ENCODE results near the gene RNH1.
"Not testable (repeated sequence)": the region's sequence is repeated elsewhere in the genome, so short reads cannot be mapped to it uniquely, and the experiment has no call there.

RNH1 gene

DNA sequence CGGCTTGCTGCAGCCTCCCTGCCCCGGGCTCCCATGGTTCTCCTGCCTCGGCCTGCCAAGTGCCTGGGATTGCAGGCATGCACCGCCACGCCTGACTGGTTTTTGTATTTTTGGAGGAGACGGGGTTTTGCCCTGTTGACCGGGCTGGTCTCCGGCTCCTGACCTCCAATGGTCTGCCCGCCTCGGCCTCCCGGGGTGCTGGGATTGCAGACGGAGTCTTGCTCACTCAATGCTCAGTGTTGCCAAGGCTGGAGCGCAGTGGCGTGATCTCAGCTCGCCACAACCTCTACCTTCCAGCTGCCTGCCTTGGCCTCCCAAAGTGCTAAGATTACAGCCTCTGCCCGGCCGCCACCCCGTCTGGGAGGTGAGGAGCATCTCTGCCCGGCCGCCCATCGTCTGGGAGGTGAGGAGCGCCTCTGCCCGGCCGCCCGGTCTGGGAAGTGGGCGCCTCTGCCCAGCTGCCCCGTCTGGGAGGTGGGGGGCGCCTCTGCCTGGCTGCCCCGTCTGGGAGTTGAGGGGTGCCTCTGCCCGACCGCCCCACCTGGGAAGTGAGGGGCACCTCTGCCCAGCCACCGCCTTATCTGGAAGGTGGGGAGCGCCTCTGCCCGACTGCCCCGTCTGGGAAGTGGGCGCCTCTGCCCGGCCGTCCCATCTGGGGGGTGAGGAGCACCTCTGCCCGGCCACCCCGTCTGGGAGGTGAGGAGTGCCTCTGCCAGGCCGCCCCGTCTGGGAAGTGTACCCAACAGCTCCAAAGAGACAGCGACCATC lies 10.1 kb upstream of the RNH1 start:
- DNase-seq, result not testable (repeated sequence)

DNA sequence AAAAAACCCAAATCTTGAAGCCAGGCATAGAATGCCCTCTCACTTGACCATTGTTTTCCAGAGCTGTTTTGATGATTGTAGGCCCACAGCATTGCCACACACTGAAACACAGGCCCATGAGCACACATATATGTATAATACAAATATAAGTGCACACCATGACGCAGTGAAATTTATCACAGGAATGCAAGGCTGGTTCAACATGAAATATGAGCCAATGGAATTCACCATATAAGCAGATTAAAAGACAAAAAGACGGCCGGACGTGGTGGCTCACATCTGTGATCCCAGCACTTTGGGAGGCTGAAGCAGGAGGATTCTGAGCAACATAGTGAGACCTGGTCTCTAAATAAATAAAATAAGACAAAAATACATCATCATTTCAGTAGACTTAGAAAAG lies 9.4 kb upstream of the RNH1 start:
- no peak for DNase-seq

DNA sequence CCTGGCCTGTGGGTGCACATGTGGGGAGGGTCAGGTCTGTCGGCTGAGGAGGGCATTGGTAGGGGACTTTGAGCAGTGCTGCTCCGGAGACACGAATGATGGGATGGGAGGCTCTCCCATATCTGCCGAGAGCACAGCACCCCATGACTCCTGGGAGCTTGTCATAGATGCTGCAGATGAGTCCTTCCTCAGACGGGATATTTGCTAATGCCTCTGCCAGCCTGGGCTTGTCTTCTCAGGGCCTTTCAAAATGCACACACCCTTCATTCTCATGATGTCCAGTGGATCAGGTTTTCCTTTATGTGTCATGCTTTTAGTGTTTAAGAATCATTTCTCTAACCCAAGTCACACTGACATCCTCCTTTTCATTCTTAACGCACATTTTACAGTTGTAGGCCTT lies 8.1 kb upstream of the RNH1 start:
- no peak for DNase-seq

DNA sequence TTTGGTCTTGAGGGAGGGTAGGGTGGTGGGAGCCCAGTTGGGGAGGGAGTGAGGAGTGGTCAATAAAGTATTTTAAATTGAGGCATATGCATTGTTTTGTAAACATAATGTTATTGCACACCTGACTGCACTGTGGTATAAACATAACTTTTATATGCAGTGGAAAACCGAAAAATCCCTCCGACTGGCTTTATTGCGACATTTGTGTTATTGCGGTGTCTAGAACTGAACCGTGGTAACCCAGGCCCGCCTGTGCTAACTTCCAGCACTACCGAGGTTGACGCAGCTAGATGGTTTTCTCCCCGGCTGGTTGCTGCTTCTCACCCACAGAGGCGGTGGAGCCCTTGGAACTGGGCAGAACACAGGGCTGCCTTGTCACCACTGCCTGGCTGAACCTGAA lies 7.6 kb upstream of the RNH1 start:
- DNase-seq, result no peak

DNA sequence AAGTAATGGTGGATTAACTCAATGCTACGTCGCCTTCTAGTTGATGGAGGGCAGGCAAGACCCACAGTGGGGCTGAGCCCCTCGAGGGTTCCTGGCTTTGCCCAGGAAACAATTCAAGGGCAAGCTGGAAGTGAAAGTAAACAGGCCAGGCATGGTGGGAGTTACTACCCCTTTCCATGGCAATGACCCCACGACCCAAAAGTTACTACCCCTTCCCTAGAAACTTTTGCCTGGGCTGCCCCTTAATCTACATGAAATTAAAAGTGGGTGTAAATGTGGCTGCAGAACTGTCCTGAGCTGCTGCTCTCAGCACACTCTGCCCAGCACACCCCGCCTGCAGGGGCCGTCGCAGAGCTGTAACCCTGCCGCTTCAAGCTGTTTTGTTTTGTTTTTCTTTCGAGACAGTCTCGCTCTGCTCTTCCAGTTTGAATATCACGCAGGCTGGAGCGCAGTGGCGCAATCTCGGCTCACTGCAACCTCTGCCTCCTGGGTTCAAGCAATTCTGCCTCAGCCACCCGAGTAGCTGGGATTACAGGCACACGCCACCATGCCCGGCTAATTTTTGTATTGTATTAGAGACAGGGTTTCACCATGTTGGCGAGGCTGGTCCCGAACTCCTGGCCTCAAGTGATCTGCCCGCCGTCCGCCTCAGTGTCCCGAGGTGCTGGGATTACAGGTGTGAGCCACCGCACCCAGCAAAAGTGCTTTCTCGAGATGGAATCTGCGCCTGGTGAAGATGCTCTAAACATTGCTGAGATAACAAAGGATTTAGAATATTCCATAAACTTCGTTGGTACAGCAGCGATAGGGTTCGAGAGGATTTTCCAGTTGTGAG lies 5.9 kb upstream of the RNH1 start:
- DNase-seq, result no peak

DNA sequence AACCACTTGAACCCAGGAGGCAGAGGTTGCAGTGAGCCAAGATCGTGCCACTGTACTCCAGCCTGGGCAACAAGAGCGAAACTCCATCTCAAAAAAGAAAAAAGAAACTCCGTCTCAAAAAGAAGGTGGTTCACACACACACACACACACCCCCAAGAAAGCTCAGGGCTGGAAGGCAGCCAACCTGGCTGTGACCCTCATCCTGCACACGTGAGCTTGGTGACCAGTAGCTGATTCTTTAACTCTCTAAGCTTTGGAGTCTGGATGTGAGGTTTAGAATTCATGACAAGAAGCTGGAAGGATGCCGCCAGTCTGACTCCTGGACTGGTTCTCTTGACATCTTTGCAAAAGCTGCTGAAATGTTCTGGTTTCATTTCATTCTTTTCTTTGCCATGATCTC lies 1.9 kb upstream of the RNH1 start:
- DNase-seq, result no peak

DNA sequence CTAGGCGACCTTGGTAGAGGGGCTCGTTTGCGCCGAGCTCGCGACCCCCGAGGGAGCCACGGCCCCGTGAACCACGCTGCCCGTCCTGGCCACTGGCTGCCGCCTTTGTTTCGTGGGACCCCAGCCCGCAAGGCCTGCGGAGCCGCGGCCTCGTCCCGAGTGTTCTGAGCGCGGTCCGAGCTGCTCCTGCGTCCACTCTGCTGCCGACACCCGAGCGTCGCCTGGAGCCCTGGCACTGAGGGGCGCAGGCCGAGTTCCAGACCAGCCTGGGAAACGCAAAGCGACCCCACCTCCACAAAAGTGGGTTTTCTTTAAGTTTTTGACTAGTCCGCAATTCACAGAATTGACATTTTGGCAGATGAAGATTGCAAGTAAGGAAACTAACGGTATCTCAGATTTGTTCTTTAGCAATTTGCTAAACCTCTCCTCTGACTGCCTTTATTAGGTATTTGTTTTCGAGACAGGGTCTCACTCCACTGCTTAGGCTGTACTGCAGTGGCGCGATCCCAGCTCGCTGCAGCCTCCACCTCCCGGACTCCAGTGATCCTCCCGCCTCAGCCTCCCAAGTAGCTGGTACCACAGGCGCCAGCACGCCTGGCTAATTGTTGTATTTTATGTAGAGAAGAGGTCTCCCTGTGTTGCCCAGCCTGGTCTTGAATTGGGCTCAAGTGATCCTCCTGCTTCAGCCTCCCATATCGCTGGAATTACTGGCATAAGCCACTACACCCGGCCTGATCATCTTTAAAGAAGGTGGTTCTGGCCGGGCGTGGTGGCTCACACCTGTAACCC lies 879 bp upstream of the RNH1 start:
- no peak for DNase-seq

DNA sequence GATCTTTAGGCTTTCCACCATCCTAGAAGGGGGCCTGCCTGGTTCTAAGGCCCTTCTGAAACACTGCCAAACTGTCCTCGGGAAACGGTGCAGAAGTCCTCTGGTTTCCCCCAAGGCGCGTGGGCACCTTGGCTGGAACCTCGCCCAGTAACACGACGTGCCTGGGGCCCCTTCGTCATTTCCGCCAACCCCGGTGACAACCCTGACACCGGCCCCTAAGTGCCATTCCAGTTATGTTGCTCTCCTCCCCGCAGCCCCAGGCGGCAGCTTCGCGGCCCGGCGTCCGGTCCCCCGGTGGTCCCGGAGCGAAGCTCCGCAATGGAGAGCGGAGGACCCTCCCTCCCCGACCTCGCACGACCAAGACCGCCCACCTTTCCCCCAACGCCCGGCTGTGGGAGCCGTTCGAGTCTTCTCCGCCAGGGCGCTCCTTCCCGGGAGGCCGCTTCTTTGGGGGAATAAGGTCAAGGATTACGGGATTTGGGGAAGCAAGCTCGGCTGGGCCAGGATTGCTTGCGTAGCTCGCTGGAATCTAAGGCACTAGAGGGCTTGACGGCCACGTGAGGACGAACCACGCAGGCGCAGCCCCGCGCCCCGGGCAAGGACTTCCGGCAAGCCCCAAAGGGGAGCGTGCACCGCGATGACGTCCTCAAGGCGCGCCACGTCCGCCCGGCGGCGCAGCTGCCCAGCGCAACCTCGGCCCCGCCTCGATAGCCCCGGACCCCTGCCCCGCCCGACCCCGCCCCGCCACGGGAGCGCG lies 626 bp downstream of the RNH1 start:
- DNase-seq, result peak; percentile 94

DNA sequence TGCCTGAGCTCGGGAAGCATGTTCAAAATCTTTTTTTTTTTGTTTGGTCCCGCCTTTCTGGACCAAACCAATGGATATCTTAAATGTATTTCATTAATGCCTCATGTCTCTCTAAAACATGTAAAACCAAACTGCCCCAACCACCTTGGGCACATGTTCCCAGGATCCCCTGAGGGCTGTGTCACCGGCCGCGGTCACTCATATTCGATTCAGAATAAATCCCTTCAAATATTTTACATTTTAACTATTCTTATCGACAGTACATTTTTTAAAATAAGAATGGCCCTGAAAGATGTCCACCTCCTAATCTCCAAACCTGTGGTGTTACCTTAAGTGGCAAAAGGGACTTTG lies 2.1 kb downstream of the RNH1 start:
- DNase-seq, result no peak

DNA sequence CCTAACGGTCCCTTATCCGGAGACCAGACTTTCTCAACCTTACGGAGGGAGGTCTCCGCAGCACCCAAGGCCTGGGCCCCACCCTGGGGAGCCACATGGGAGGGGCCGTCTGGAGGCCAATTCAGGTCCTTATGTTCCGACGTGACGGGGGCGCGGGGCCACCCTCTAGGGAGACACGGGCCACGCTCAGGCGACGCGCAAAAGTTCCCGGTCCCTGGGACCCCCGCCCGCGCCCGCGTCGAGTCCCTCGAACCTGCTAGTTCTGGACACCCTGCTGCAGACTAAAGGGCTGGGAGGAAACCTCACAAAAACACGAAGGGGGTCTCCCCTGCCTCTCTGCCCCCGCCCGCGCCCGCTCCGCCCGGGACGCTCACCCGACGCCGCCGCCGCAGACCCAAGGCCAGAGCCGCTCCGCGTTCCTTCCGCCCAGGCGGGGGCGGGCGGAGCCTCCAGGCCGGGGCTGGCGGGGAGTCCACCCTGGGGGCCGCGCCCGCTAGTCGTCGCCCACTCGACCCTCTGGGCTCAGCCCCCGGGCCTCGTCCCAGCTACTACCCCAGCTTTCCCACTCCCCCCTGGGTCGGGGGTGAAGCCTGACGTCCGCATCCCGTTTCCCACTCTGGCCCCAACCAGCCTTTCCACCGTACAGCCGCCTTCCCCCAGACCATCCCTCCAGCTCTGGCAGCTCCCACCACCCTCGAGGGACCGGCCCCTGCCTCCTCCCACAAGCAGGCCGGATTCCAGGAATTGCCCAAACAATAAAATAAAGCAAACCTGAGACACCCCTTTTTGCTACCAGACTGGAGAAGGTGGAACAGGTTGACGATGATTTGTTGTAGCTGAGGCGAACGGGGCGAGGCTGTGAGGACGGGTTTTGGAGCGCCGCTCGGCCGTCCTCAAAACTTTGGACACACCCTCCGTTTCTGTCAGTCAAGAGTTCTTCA lies 2.7 kb downstream of the RNH1 start:
- DNase-seq, result no peak

DNA sequence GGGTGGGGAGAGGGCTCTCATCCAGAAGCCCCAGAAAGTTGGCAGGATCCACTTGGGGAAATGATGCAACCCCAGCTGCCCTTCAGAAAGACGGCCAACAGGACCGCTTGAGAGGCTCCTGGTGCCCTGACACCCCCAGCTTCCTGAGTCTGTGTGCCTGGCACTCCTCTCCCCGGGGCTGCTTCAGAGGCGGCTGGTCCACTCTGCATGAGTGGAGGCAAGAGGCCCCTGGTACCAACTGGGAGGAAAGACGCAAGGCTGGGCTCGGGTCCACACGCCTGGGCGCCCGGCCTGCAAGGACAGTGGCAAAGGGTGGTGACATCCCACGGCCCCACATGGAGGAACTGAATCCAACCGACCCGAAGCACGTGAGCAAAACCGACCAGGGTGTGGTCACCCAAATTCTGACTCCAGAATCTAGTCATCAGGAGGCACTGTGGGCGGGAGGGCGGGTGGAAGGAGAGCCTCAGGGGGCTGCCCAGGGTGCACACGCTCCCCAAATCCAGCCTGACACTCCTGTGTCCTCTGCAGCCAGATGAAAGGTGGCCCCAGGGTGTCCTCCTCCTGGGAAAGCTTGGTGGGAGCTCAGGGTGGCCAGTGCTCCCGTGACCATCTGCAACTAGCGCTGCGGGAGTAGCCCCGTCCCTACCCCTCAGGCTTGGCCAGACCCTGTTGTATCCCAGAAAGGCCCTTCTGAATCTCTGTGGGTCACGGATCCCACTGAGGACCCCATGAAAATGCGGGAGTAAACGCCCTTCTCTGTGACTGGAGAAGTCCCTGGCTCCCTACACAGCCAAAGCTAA lies 3.7 kb downstream of the RNH1 start:
- no peak for DNase-seq

DNA sequence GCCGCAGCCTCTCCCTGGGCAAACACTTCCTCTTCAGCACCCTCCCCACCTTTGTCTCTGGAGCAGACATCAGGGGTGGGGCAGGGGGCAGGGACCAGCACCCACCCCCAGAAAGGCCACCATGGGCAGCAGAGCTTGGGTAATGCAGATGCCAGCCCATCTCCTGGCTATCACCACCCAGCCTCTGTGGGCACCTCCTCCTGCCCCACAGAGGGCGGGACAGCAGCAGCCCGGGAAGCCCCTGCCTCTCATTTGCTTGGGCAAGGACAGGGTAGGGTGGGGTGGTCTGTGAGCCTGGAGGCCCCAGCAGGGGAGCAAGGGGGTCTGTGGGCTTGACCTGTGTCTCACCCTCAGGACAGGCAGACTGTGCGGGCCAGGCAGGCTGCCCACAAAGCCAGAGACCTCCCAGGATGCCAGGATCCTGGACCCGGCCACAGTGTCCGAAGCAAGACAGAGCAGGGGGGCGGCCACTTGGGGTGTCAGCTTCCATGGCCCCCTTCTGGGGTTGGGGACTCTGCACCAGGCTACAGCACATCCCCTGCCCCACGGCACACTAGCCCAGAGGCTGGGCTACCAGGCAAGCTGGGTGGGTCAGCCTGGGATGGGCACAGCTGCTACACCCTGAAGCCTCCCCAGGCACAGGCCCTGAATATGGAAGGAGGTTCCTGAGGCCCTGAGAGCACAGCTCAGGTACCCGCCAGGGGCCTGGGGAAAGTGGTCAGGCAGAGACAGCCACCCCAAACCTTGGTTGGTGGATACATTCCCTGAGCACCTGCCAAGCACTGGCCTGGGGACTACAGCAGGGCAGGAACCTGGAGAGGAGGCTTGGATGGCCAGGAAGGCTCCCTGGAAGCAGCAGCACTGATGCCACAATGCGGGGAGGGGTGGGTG lies 4.5 kb downstream of the RNH1 start:
- DNase-seq, result no peak

DNA sequence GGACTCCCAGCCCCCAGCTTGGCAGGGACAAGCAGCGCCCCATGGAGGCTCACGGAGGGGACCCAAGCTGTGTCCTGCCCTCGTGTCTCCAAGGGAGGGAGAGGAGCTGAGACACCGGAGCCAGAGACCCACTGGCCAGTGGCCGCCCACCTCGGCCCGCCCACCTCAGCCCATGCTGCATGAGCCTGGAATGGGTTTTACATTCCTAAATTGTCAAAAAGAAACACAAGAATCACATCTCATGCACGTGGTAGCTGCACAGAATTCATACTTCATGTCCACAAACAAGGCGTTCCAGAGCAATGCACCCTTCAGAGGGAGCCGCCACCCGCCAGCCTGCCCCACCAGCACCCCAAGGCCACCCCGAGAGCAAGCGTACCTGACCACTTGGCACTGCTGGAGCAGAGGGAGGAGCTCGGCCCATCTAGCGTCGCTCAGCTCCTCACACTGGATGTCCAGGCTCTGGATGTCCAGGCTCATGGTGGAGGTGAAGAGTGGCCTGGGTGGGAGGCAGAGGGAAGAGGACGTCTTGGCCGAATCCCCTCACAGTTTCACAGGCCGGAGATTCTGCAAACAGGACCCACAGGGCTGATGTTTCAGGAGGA lies 5.3 kb downstream of the RNH1 start:
- no peak for DNase-seq

DNA sequence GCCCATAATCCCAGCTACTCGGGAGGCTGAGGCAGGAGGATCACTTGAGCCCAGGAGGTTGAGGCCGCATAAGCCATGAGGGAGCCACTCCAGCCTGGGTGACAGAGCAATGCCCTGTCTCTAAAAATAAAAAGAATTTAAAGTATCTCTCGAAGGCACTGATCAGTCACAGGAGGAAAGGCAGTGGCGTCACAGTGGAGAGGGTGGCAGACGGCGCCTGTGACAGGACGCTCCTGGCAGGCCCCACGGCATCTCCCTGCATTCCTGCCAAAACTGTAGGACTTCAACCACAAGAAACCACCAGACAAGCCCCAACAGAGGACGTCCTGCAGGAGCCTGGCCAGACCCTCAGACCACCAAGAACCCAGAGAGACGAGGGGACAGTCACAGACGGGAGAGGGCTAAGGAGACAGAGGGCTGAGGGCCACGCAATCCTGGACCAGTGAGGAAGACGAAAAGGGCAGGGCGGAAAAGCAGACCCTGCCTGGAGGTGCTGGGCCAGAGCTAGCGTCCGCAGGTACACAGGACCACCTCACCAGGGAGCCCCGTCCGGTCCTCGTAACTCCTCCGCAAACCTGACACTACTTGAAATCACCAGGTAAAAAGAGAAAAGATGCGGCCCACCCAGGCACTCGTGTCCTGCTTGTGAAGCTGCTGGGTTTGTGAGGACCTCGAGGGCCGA lies 5.9 kb downstream of the RNH1 start:
- no peak for DNase-seq

DNA sequence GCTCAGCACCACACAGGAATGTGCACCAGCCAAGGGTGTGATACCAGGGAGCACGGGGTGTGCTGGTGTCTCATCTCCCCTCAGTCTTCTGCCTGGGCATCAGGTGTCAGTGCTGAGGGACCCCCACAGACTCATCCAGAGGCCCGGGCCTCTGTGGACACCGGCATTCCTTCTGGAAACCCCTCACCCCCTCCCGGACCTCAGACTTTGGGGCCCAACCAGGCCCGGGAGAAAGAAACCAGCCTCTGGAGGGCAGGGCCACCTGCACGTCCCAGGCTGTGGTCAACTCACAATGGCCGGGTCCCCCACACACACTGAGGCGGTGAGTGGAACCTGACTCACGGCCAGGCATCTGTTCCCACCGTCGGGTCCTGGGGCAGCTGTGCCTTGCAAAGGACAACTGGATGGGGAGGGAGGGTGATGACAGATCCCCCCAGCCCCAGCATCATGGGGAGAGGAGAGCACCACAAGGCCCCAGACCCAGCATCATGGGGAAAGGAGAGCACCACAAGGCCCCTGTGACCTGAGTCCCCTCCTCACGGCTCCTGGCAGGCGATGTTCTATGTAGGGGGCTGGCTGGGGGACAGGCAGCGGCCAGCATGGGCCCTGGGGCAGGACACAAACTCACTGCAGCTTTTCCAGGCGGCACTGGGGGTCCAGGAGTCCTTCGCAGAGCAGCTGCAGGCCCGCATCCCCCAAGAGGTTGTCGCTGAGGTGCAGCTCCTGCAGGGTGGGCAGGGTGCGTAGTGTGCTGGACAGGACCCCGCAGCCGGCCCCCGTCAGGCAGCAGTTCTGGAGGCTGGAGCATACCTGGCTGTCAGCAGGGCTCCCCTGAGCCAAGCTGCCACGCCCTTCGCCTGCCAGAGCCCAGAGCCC lies 7.6 kb downstream of the RNH1 start:
- DNase-seq, result no peak

DNA sequence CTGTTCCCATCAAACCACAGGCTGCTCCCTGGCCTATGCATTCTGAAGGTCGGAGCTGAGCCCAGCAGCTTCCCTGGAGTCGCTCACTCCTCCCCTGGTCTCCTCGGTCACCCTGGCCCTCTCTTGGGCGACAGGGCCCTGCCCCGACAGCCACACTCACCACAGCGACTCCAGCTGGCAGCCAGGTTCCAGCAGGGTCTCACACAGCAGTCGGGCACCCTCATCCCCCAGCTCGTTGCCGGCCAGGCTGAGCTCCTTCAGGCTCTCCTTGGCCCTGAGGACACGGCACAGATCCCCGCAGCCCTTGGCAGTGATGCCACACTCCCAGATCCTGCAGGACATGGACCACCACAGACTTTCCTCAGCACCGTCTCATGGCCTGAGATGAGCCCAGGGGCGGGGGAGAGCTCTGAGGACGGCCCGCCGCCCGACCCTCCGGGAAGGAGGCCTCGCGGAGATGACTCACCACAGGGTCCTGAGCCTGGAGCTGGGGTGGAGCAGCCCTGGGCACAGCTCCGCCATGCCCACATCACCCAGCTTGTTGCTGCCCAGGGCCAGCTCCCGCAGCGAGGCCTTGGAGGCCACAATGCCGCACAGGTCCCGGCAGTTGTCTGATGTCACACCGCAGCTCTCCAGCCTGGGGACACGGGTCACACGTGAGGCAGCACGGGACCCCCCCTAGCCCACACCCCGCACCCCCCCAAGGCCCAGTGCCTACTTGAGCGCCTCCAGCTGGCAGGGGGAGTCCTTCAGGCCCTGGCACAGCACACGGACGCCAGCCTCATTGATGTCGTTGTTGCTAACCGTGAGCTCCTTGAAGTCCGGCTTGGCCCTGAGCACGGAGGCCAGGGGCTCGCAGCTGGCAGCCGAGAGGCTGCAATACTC lies 8.5 kb downstream of the RNH1 start:
- DNase-seq, result no peak
